Measurements from ENCODE around the gene HS6ST3.

Gene HS6ST3

DNA sequence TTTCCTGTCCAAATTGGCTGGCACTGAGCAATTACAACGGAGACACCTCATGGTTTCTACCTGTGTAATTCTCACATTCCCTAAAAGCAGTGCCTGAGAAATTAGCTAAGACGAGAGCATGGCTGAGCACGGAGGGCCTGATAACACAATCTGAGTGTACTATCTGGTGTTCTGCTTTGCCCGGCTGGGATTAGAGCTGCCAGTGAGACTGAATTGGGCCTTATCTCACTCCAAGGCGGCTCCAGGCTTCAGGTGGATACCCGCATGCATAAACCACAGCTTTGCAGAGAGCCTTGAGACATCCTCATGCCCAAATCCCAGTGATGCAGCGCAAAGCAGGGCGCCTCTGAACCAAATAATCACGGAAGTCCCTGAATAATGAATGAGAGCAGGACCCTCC, 732.1 kb downstream of the HS6ST3 start:
- TF ChIP-seq, protein P1, sequence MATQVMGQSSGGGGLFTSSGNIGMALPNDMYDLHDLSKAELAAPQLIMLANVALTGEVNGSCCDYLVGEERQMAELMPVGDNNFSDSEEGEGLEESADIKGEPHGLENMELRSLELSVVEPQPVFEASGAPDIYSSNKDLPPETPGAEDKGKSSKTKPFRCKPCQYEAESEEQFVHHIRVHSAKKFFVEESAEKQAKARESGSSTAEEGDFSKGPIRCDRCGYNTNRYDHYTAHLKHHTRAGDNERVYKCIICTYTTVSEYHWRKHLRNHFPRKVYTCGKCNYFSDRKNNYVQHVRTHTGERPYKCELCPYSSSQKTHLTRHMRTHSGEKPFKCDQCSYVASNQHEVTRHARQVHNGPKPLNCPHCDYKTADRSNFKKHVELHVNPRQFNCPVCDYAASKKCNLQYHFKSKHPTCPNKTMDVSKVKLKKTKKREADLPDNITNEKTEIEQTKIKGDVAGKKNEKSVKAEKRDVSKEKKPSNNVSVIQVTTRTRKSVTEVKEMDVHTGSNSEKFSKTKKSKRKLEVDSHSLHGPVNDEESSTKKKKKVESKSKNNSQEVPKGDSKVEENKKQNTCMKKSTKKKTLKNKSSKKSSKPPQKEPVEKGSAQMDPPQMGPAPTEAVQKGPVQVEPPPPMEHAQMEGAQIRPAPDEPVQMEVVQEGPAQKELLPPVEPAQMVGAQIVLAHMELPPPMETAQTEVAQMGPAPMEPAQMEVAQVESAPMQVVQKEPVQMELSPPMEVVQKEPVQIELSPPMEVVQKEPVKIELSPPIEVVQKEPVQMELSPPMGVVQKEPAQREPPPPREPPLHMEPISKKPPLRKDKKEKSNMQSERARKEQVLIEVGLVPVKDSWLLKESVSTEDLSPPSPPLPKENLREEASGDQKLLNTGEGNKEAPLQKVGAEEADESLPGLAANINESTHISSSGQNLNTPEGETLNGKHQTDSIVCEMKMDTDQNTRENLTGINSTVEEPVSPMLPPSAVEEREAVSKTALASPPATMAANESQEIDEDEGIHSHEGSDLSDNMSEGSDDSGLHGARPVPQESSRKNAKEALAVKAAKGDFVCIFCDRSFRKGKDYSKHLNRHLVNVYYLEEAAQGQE (IDR thresholded peaks at IDR 0.05; ENCODE audit: low read depth), result no peak
- TF ChIP-seq NFIC (IDR thresholded peaks at IDR 0.05) (no peak), RAD21 (IDR thresholded peaks at IDR 0.05; ENCODE audit: low read depth) (no peak), CREB1 (IDR thresholded peaks at IDR 0.05; ENCODE audit: low read depth) (no peak)

DNA sequence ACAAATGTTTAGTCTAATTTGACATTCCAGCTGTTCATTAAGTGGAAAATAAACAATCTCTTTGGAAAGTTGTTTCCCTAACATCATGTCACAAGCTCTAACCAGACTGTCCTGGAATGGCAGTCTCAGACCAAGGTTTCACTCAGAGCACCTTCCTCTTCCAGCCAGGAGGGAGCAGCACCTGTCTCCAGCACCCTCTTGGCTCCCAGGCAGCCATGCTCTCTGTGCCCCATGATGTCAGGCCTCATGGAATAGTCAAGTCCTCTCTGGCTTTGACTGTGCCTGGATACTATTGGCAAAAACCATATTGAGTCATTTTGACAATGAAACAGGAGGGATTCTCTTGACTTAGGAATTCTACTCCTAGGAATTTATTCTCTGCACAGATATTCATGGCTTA, 733.0 kb downstream of the HS6ST3 start:
- peak; percentile 49 for TF ChIP-seq RAD21 (IDR thresholded peaks at IDR 0.05; ENCODE audit: low read depth)
- no peak for TF ChIP-seq TEAD4 (IDR thresholded peaks at IDR 0.05)
- peak; percentile 37; the same call in 1 of the 2 replicates for TF ChIP-seq YY1 (IDR thresholded peaks at IDR 0.05; ENCODE audit: low read depth)

DNA sequence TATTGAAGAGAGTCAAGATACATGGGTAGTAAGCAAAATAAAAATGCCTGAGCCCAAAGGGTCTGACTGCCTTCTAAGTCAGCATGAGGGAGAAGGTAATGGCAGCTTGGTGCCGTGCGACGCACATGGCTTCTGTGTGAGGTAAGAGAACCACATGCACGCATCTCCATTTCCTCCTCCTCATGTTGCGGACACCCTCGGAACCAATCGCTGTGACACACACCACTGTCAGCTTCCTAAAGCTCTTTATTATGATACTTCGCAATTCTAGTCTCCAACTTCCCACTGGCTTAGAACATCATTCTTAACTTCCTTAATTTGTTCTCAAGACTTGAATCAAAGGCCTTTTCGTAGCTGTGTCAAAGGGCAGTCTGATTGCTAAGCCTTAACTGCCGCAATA, 734.2 kb downstream of the HS6ST3 start:
- no peak for TF ChIP-seq TCF12 (IDR thresholded peaks at IDR 0.05; ENCODE audit: low read depth)
- TF ChIP-seq ZBTB7A (IDR thresholded peaks at IDR 0.05; ENCODE audit: low read depth), result no peak
- no peak for TF ChIP-seq TEAD4 (IDR thresholded peaks at IDR 0.05)
- no peak for TF ChIP-seq CEBPB (IDR thresholded peaks at IDR 0.05)
- TF ChIP-seq EP300 (IDR thresholded peaks at IDR 0.05; ENCODE audit: borderline replicate concordance), result no peak
- TF ChIP-seq, protein P1 (IDR thresholded peaks at IDR 0.05; ENCODE audit: low read depth), result no peak
- TF ChIP-seq CREB1 (IDR thresholded peaks at IDR 0.05; ENCODE audit: low read depth), result no peak
- TF ChIP-seq TAF1 (IDR thresholded peaks at IDR 0.05; ENCODE audit: low read depth), result no peak
- no peak for TF ChIP-seq YY1 (IDR thresholded peaks at IDR 0.05; ENCODE audit: low read depth)
- TF ChIP-seq, protein P2, sequence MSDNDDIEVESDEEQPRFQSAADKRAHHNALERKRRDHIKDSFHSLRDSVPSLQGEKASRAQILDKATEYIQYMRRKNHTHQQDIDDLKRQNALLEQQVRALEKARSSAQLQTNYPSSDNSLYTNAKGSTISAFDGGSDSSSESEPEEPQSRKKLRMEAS (IDR thresholded peaks at IDR 0.05), result no peak
- TF ChIP-seq, protein P3, sequence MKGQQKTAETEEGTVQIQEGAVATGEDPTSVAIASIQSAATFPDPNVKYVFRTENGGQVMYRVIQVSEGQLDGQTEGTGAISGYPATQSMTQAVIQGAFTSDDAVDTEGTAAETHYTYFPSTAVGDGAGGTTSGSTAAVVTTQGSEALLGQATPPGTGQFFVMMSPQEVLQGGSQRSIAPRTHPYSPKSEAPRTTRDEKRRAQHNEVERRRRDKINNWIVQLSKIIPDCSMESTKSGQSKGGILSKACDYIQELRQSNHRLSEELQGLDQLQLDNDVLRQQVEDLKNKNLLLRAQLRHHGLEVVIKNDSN (IDR thresholded peaks at IDR 0.05), result no peak
- no peak for TF ChIP-seq NFIC (IDR thresholded peaks at IDR 0.05)
- no peak for TF ChIP-seq EGR1 (IDR thresholded peaks at IDR 0.05)
- no peak for TF ChIP-seq FOXM1 (IDR thresholded peaks at IDR 0.05; ENCODE audit: borderline replicate concordance, low read depth)
- no peak for TF ChIP-seq RAD21 (IDR thresholded peaks at IDR 0.05; ENCODE audit: low read depth)

DNA sequence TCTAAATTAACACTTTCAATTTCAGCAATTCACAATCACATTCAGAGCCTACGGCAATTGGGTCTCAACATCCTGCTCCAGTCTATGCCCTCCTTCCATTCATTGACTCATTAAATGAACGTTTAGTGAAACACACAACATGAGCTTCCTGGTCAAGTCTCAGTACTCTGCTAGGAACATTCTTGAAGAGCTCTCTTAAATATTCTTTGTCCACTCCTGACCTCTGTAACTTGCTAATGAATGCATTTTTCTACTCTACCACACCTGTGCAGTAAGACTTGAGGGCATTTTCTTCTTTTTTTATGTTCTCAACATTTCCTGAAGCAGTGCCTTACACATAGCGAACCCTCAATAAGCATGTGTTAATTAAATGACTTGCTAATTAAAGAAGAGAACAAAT, 735.7 kb downstream of the HS6ST3 start:
- no peak for TF ChIP-seq NFIC (IDR thresholded peaks at IDR 0.05)
- no peak for TF ChIP-seq YY1 (IDR thresholded peaks at IDR 0.05; ENCODE audit: low read depth)
- TF ChIP-seq, protein P1 (IDR thresholded peaks at IDR 0.05; ENCODE audit: low read depth), result no peak
- TF ChIP-seq, protein P2 (IDR thresholded peaks at IDR 0.05), result no peak
- TF ChIP-seq, protein P3 (IDR thresholded peaks at IDR 0.05), result no peak
- TF ChIP-seq FOXM1 (IDR thresholded peaks at IDR 0.05; ENCODE audit: borderline replicate concordance, low read depth), result no peak
- no peak for TF ChIP-seq TCF12 (IDR thresholded peaks at IDR 0.05; ENCODE audit: low read depth)
- TF ChIP-seq CEBPB (IDR thresholded peaks at IDR 0.05), result no peak
- TF ChIP-seq RAD21 (IDR thresholded peaks at IDR 0.05; ENCODE audit: low read depth), result no peak
- no peak for TF ChIP-seq TEAD4 (IDR thresholded peaks at IDR 0.05)
- no peak for TF ChIP-seq TAF1 (IDR thresholded peaks at IDR 0.05; ENCODE audit: low read depth)
- TF ChIP-seq EGR1 (IDR thresholded peaks at IDR 0.05), result no peak
- TF ChIP-seq EP300 (IDR thresholded peaks at IDR 0.05; ENCODE audit: borderline replicate concordance), result no peak
- TF ChIP-seq ZBTB7A (IDR thresholded peaks at IDR 0.05; ENCODE audit: low read depth), result no peak
- no peak for TF ChIP-seq CREB1 (IDR thresholded peaks at IDR 0.05; ENCODE audit: low read depth)

DNA sequence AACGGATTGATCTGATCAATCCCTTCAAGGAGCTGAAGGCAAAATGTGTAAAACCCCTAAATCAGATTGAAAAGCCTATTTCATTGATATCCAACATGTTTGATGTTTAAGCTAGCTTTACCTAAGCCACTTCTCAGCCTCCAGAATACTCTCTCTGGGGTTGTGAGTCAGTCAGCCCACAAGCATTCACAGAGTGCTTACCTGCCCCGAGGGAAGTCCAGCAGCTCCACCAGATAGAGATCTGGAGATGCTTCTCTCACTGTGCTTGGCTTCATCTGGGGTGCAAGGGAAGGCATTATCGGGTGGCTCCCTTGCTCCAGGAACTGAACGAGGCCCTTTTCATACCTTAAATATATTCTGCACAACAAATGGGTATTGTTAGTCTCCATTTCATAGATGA, 744.7 kb downstream of the HS6ST3 start:
- TF ChIP-seq TAF1 (IDR thresholded peaks at IDR 0.05; ENCODE audit: low read depth) (no peak), EP300 (IDR thresholded peaks at IDR 0.05; ENCODE audit: borderline replicate concordance) (no peak), TCF12 (IDR thresholded peaks at IDR 0.05; ENCODE audit: low read depth) (no peak), CREB1 (IDR thresholded peaks at IDR 0.05; ENCODE audit: low read depth) (no peak), NFIC (IDR thresholded peaks at IDR 0.05) (no peak), EGR1 (IDR thresholded peaks at IDR 0.05) (no peak), ZBTB7A (IDR thresholded peaks at IDR 0.05; ENCODE audit: low read depth) (no peak), TEAD4 (IDR thresholded peaks at IDR 0.05) (no peak), FOXM1 (IDR thresholded peaks at IDR 0.05; ENCODE audit: borderline replicate concordance, low read depth) (no peak), YY1 (IDR thresholded peaks at IDR 0.05; ENCODE audit: low read depth) (no peak), CEBPB (IDR thresholded peaks at IDR 0.05) (no peak), RAD21 (IDR thresholded peaks at IDR 0.05; ENCODE audit: low read depth) (no peak)
- TF ChIP-seq, protein P3 (IDR thresholded peaks at IDR 0.05), result no peak
- TF ChIP-seq, protein P2 (IDR thresholded peaks at IDR 0.05), result no peak
- TF ChIP-seq, protein P1 (IDR thresholded peaks at IDR 0.05; ENCODE audit: low read depth), result no peak
